Breast epithelium (tissue), 4 donors: ENCODE data around the gene DNASE1L2. TPM values are rescaled to one million over a fixed set of nuclear protein-coding genes. Genes with fewer than 3 reads are reported as not detected.

Experiments
- DNase-seq, 2 donors: peaks; one replicate each; pipeline ENCODE4 v3.0.0-alpha.2; 2019; ENCODE audit warnings: low spot score in 2 of 2
- H3K27ac ChIP-seq, 2 donors: fragments of 200-600 bp; sonication (generic) in 1 of 2; one replicate each; pipeline ENCODE4 v1.5.1; 2016 to 2019; ENCODE audit warnings: mild to moderate bottlenecking in 1 of 2
- H3K27me3 ChIP-seq, 2 donors: fragments of 200-600 bp; sonication (generic) in 1 of 2; one replicate each; pipeline versions ENCODE4 v1.5.1 to v1.6.0; 2017 to 2019; ENCODE audit warnings: control low read depth in 1 of 2, mild to moderate bottlenecking in 1 of 2
- H3K36me3 ChIP-seq: fragments of 200-600 bp; one replicate; pipeline ENCODE4 v1.5.1; 2019
- H3K4me1 ChIP-seq, 2 donors: fragments of 200-600 bp; sonication (generic); one replicate each; pipeline ENCODE4 v1.5.1; 2016 to 2019; ENCODE audit warnings: control low read depth in 1 of 2
- H3K4me3 ChIP-seq, 3 donors: fragments of 200-600 bp; sonication (generic); 1 replicate in 2 of 3; 2 replicates in 1 of 3; pipeline ENCODE4 v1.5.1; 2016 to 2019; ENCODE audit warnings: mild to moderate bottlenecking in 3 of 3, moderate library complexity in 2 of 3
- H3K9me3 ChIP-seq, 2 donors: fragments of 200-600 bp; sonication (generic) in 1 of 2; one replicate each; pipeline ENCODE4 v1.5.1; 2016 to 2019; ENCODE audit warnings: control low read depth in 1 of 2
- POLR2A ChIP-seq: fragments of 450-650 bp; IDR thresholded peaks from one replicate; pipeline ENCODE4 v1.6.1; 2016; ENCODE audit warnings: antibody characterized with exemption, mild to moderate bottlenecking, moderate library complexity
- POLR2AphosphoS5 ChIP-seq, 3 donors: sonication (generic); formaldehyde crosslinking; IDR thresholded peaks; one replicate each; pipeline ENCODE4 v1.6.1; 2017; ENCODE audit warnings: antibody characterized with exemption in 3 of 3
- intact Hi-C: fragments of 100-400 bp; cut with DNase I; formaldehyde crosslinking; loops from one replicate; pipeline ENCODE4 v1.15.1; 2023; ENCODE audit warnings: low total_unique reads
- total RNA-seq, 3 donors: library from RNA; depleted of rRNA; stranded (reverse); fragments of >200 nt; gene quantifications; one replicate each; pipeline ENCODE4 v1.1.0, GENCODE V29; 2016
- TF ChIP-seq, protein P1 (sequence below), 3 donors: fragments of 450-650 bp; IDR thresholded peaks; one replicate each; pipeline ENCODE4 v1.5.1; 2016 to 2017; ENCODE audit warnings: antibody characterized with exemption in 3 of 3, mild to moderate bottlenecking in 3 of 3, moderate library complexity in 3 of 3

The DNASE1L2 gene
- total RNA-seq, 3 donors from 2014 or later = 0.59 to 0.66 TPM; not detected in 1

DNA sequence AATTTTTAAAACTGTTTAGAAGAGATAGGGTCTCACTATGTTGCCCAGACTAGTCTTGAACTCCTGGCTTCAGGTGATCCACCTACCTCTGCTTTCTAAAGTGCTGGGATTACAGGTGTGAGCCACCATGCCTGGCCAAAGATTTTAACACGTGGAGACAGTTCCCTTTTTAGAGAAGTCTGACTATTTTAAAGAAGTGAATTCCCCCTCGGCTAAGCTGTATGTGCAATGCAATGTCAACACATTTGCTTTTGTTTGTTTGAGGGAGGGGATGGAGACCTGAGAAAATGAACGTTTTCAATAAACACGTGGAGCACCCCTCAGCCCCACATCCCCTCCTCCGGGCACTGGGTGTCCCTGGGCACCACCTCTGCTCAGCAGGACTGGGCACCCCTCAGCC, 46.0 kb downstream of the DNASE1L2 start:
- TF ChIP-seq POLR2A (no peak), POLR2AphosphoS5 (IDR thresholded peaks at IDR 0.05) (no peak)
- TF ChIP-seq, protein P1, sequence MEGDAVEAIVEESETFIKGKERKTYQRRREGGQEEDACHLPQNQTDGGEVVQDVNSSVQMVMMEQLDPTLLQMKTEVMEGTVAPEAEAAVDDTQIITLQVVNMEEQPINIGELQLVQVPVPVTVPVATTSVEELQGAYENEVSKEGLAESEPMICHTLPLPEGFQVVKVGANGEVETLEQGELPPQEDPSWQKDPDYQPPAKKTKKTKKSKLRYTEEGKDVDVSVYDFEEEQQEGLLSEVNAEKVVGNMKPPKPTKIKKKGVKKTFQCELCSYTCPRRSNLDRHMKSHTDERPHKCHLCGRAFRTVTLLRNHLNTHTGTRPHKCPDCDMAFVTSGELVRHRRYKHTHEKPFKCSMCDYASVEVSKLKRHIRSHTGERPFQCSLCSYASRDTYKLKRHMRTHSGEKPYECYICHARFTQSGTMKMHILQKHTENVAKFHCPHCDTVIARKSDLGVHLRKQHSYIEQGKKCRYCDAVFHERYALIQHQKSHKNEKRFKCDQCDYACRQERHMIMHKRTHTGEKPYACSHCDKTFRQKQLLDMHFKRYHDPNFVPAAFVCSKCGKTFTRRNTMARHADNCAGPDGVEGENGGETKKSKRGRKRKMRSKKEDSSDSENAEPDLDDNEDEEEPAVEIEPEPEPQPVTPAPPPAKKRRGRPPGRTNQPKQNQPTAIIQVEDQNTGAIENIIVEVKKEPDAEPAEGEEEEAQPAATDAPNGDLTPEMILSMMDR (IDR thresholded peaks at IDR 0.05) = no peak
- DNase-seq = no peak
- Histone ChIP-seq H3K9me3 (no peaks in the 10 kb centered on the region), H3K36me3 (no peaks in the 10 kb centered on the region), H3K27ac (no peak overlapping the region), H3K4me3 (no peak overlapping the region), H3K4me1 (no peaks in the 10 kb centered on the region), H3K27me3 (no peaks in the 10 kb centered on the region)
- intact Hi-C loops = no loop called here

DNA sequence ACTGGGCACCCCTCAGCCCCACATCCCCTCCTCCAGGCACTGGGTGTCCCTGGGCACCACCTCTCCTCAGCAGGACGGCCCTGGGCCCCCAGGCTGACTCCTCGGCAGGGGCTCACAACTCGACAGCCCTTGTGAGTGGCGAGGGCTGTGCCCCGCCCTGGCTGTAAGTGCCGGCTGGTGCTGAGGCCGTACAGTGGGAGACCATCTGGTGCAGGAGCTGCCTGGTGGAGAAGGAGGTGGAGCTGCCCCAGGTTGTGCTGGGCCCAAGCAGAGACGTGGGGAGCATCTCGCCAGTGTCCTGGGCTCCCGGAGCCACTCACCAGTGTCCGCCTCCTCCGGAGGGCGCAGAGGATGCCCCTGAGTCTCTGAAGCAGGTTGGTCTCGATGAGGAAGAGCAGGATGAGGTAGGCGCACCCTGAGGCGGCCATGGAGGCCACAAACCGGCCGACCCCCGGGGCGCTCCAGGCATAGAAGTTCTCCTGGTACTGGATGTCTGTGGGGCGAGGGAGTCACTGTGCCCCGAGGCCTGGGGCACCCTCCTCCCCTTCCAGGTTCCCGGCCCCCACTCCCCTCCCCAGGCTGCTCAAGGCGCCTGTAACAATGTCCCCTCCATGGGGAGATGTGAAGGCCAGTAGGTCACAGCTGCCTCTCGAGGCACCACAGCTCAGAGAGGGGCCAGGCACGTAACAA, 46.8 kb downstream of the DNASE1L2 start:
- no peak overlapping the region for H3K4me3 ChIP-seq
- H3K27ac ChIP-seq = no peak overlapping the region
- no peaks in the 10 kb centered on the region for H3K4me1 ChIP-seq
- intact Hi-C loops = no loop called here
- DNase-seq = no peak
- no peaks in the 10 kb centered on the region for H3K27me3 ChIP-seq
- H3K9me3 ChIP-seq = no peaks in the 10 kb centered on the region
- no peaks in the 10 kb centered on the region for H3K36me3 ChIP-seq
- TF ChIP-seq, protein P1 (IDR thresholded peaks at IDR 0.05) = no peak
- TF ChIP-seq POLR2A (no peak), POLR2AphosphoS5 (IDR thresholded peaks at IDR 0.05) (no peak)

DNA sequence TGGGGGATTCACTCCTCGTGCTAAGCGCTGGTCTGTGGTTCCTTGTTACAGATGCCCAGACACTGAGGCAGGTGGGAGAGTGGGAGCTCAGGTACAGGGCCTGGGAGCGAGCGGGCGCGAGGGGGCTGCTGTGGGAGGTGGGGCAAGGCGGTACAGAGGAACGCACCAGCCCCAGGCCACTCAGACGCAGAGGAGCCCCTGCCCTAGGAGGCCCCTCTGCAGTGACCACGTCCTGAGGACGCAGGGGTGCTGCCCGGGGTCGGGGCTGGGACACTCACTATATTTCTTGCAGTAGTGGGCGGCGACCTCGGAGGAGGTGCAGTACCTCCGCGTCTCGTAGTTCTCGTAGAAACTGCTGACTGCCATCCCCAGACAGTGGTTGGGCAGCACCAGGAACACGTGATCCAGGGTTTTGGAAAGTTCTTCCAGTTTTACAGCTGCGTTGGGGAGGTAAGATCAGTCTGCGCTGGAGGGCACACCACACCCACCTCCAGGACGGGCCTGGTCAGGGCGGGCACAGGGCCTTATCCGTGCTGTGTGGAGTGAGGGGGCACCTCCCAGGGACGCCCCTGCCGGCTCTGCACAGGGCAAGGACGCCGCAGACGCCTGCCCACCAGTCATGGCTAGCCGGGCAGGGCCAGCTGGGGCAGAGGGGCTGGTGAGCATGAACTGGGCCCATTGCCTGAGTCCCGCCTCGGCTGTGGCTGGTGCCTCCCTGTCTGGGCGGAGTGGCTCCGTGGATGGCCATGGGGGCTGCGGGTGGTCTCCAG, 47.9 kb downstream of the DNASE1L2 start:
- intact Hi-C loops = no loop called here
- Histone ChIP-seq H3K4me3 (no peak overlapping the region), H3K36me3 (no peaks in the 10 kb centered on the region), H3K27me3 (no peaks in the 10 kb centered on the region), H3K9me3 (no peaks in the 10 kb centered on the region), H3K27ac (no peak overlapping the region), H3K4me1 (no peaks in the 10 kb centered on the region)
- TF ChIP-seq, protein P1 (IDR thresholded peaks at IDR 0.05) = no peak
- TF ChIP-seq POLR2AphosphoS5 (IDR thresholded peaks at IDR 0.05) (no peak), POLR2A (no peak)
- DNase-seq = no peak

DNA sequence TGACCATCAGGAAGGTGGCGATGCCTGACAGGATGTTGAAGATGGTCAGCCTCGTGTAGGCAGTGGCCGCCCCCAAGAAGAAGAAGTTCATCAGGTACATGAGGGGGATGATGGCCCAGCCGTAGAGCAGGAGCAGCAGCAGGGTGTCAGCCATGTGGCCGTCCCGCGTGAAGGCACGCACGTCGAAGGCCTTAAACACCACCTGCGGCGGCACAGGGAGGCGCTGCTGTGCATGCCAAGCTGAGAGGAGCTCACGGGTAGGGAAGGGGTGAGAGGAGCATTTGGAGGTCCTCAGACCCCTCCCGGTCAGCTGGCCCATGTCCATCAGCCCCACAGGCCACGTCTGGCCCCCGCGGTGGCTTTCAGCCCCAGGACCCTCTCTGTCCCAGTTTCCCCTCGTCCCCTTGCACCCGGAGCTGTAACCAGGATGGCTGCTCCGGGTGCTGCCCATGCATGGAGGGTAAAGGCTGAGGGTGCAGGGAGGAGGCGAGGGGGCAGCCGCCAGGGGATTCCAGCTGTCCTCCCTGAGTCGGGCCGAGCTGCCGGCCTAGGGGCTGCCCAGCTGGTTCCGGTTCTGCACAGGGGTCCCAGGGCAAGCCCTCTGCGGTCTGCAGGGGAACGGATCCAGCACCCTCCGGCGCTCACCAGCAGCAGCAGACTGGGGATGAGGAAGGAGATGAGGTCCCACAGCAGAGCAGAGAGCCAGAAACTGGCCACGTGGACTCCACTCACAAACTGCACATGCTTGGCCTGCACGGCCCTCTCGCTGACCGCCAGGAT, 48.7 kb downstream of the DNASE1L2 start:
- intact Hi-C loops = no loop called here
- H3K27me3 ChIP-seq = no peaks in the 10 kb centered on the region
- no peak for DNase-seq
- no peaks in the 10 kb centered on the region for H3K9me3 ChIP-seq
- TF ChIP-seq POLR2AphosphoS5 (IDR thresholded peaks at IDR 0.05) (no peak), POLR2A (no peak)
- TF ChIP-seq, protein P1 (IDR thresholded peaks at IDR 0.05) = no peak
- H3K4me3 ChIP-seq = no peak overlapping the region
- H3K4me1 ChIP-seq = no peaks in the 10 kb centered on the region
- H3K36me3 ChIP-seq = no peaks in the 10 kb centered on the region
- no peak overlapping the region for H3K27ac ChIP-seq
